VCaP (cell line): Measurements from ENCODE around the gene GSC2.

Experiments used
- H3K27ac ChIP-seq: fragments of 450-650 bp; 2 replicates; pipeline ENCODE4 v1.5.1; 2017
- CTCF ChIP-seq: fragments of 450-650 bp; conservative IDR thresholded peaks from 2 replicates; pipeline ENCODE4 v1.5.1; 2017; ENCODE audit warnings: mild to moderate bottlenecking, moderate library complexity

GSC2 gene

GRCh38 chr22:19148417-19149046, 1.6 kb downstream of the GSC2 start:
- H3K27ac ChIP-seq, result no peak overlapping the region
- no peak for TF ChIP-seq CTCF

GRCh38 chr22:19147195-19147780, 2.8 kb downstream of the GSC2 start:
- TF ChIP-seq CTCF, result no peak
- H3K27ac ChIP-seq, result no peak overlapping the region

- no peak overlapping the region for H3K27ac ChIP-seq
- TF ChIP-seq CTCF, result no peak
Measured at GRCh38 chr22:19146215-19146968, 3.7 kb downstream of the GSC2 start.

- TF ChIP-seq CTCF, result no peak
- H3K27ac ChIP-seq, result peak overlapping the region; percentile 77
Measured at GRCh38 chr22:19143967-19144400, 6.1 kb downstream of the GSC2 start.

- peak overlapping the region; percentile 77; the same call in 1 of the 2 replicates for H3K27ac ChIP-seq
- TF ChIP-seq CTCF, result no peak
Measured at GRCh38 chr22:19143212-19143611, 6.9 kb downstream of the GSC2 start.

- TF ChIP-seq CTCF, result no peak
- H3K27ac ChIP-seq, result no peak overlapping the region
Measured at GRCh38 chr22:19142394-19142793, 7.7 kb downstream of the GSC2 start.

- TF ChIP-seq CTCF, result no peak
- H3K27ac ChIP-seq, result no peak overlapping the region
Measured at GRCh38 chr22:19139974-19140373, 10.1 kb downstream of the GSC2 start.
